Activated naive CD8-positive, alpha-beta T cell (primary cell): Measurements from ENCODE around the gene SND1.
"Not testable (repeated sequence)": the region's sequence is repeated elsewhere in the genome, so short reads cannot be mapped to it uniquely, and the experiment has no call there.

Source experiments
- H3K27ac Mint-ChIP-seq: one replicate; pipeline ENCODE4 v1.8.0; 2021; ENCODE audit warnings: mixed read lengths
- H3K27me3 Mint-ChIP-seq: one replicate; pipeline ENCODE4 v1.8.0; 2021; ENCODE audit warnings: mixed read lengths
- H3K36me3 Mint-ChIP-seq: one replicate; pipeline ENCODE4 v1.8.0; 2021; ENCODE audit warnings: mixed read lengths
- H3K4me1 Mint-ChIP-seq: one replicate; pipeline ENCODE4 v1.8.0; 2021; ENCODE audit warnings: low read depth, mixed read lengths
- H3K4me3 Mint-ChIP-seq: one replicate; pipeline ENCODE4 v1.8.0; 2021; ENCODE audit warnings: mild to moderate bottlenecking, mixed read lengths
- H3K9me3 Mint-ChIP-seq: one replicate; pipeline ENCODE4 v1.8.0; 2021; ENCODE audit warnings: low read depth, mixed read lengths

SND1 gene

GRCh38 chr7:127895360-127895759, 243.4 kb downstream of the SND1 start:
- Mint-ChIP-seq H3K4me3 (no peak overlapping the region), H3K36me3 (peaks cover 23% of the 10 kb centered on the region), H3K27ac (no peak overlapping the region), H3K9me3 (no peaks in the 10 kb centered on the region), H3K27me3 (no peaks in the 10 kb centered on the region), H3K4me1 (peaks cover 3% of the 10 kb centered on the region)

- H3K4me3 Mint-ChIP-seq, result no peak overlapping the region
- H3K36me3 Mint-ChIP-seq, result peaks cover 20% of the 10 kb centered on the region
- peaks cover under 1% of the 10 kb centered on the region for H3K4me1 Mint-ChIP-seq
- H3K27me3 Mint-ChIP-seq, result no peaks in the 10 kb centered on the region
- no peak overlapping the region for H3K27ac Mint-ChIP-seq
- no peaks in the 10 kb centered on the region for H3K9me3 Mint-ChIP-seq
These were observed 243.9 kb downstream of the SND1 start for GRCh38 chr7:127895814-127896280.

GRCh38 chr7:127896659-127897058, 244.7 kb downstream of the SND1 start:
- Mint-ChIP-seq H3K36me3 (peaks cover 15% of the 10 kb centered on the region), H3K27ac (no peak overlapping the region)

GRCh38 chr7:127897704-127898454, 245.9 kb downstream of the SND1 start:
- no peaks in the 10 kb centered on the region for H3K9me3 Mint-ChIP-seq
- no peak overlapping the region for H3K4me3 Mint-ChIP-seq
- H3K36me3 Mint-ChIP-seq, result peaks cover 13% of the 10 kb centered on the region
- no peaks in the 10 kb centered on the region for H3K4me1 Mint-ChIP-seq
- no peak overlapping the region for H3K27ac Mint-ChIP-seq
- H3K27me3 Mint-ChIP-seq, result no peaks in the 10 kb centered on the region

More at GRCh38 chr7:127896659-127897058, 244.7 kb downstream of the SND1 start:
- Mint-ChIP-seq H3K9me3 (no peaks in the 10 kb centered on the region), H3K27me3 (no peaks in the 10 kb centered on the region), H3K4me3 (no peak overlapping the region), H3K4me1 (no peaks in the 10 kb centered on the region)

GRCh38 chr7:127899411-127899810, 247.4 kb downstream of the SND1 start:
- peaks cover 5% of the 10 kb centered on the region for H3K36me3 Mint-ChIP-seq
- peaks cover 6% of the 10 kb centered on the region for H3K4me1 Mint-ChIP-seq
- H3K27me3 Mint-ChIP-seq, result no peaks in the 10 kb centered on the region
- H3K4me3 Mint-ChIP-seq, result no peak overlapping the region
- H3K9me3 Mint-ChIP-seq, result no peaks in the 10 kb centered on the region
- H3K27ac Mint-ChIP-seq, result no peak overlapping the region

- Mint-ChIP-seq H3K36me3 (peaks cover 5% of the 10 kb centered on the region), H3K9me3 (no peaks in the 10 kb centered on the region), H3K4me1 (peaks cover 13% of the 10 kb centered on the region), H3K27me3 (no peaks in the 10 kb centered on the region), H3K27ac (no peak overlapping the region), H3K4me3 (no peak overlapping the region)
These were observed 248.1 kb downstream of the SND1 start for GRCh38 chr7:127900141-127900540.

GRCh38 chr7:127900732-127901685, 249.0 kb downstream of the SND1 start:
- no peak overlapping the region for H3K4me3 Mint-ChIP-seq
- peak overlapping the region; percentile 5 for H3K27ac Mint-ChIP-seq
- no peaks in the 10 kb centered on the region for H3K9me3 Mint-ChIP-seq
- H3K27me3 Mint-ChIP-seq, result no peaks in the 10 kb centered on the region
- H3K36me3 Mint-ChIP-seq, result peaks cover 5% of the 10 kb centered on the region
- H3K4me1 Mint-ChIP-seq, result peaks cover 21% of the 10 kb centered on the region

GRCh38 chr7:127901895-127902703, 250.1 kb downstream of the SND1 start:
- no peak overlapping the region for H3K4me3 Mint-ChIP-seq
- peaks cover 29% of the 10 kb centered on the region for H3K4me1 Mint-ChIP-seq
- H3K27ac Mint-ChIP-seq, result peak overlapping the region; percentile 46
- H3K9me3 Mint-ChIP-seq, result no peaks in the 10 kb centered on the region
- no peaks in the 10 kb centered on the region for H3K27me3 Mint-ChIP-seq
- H3K36me3 Mint-ChIP-seq, result peaks cover 10% of the 10 kb centered on the region

GRCh38 chr7:127902753-127903152, 250.8 kb downstream of the SND1 start:
- not testable (repeated sequence) for H3K27ac Mint-ChIP-seq, H3K9me3 Mint-ChIP-seq, H3K4me3 Mint-ChIP-seq, H3K27me3 Mint-ChIP-seq
- peaks cover 34% of the 10 kb centered on the region for H3K4me1 Mint-ChIP-seq
- H3K36me3 Mint-ChIP-seq, result peaks cover 11% of the 10 kb centered on the region

- H3K27ac Mint-ChIP-seq, result no peak overlapping the region
- no peaks in the 10 kb centered on the region for H3K9me3 Mint-ChIP-seq
- no peaks in the 10 kb centered on the region for H3K27me3 Mint-ChIP-seq
- peaks cover 34% of the 10 kb centered on the region for H3K4me1 Mint-ChIP-seq
- H3K36me3 Mint-ChIP-seq, result peaks cover 19% of the 10 kb centered on the region
- H3K4me3 Mint-ChIP-seq, result no peak overlapping the region
These were observed 252.1 kb downstream of the SND1 start for GRCh38 chr7:127903892-127904669.

GRCh38 chr7:127904670-127904985, 252.6 kb downstream of the SND1 start:
- Mint-ChIP-seq H3K9me3 (no peaks in the 10 kb centered on the region), H3K36me3 (peaks cover 15% of the 10 kb centered on the region), H3K4me1 (peaks cover 34% of the 10 kb centered on the region), H3K27ac (no peak overlapping the region), H3K27me3 (no peaks in the 10 kb centered on the region), H3K4me3 (no peak overlapping the region)

- Mint-ChIP-seq H3K4me1 (peaks cover 34% of the 10 kb centered on the region), H3K27me3 (no peaks in the 10 kb centered on the region), H3K4me3 (no peak overlapping the region), H3K36me3 (peaks cover 15% of the 10 kb centered on the region), H3K9me3 (no peaks in the 10 kb centered on the region), H3K27ac (no peak overlapping the region)
These were observed 253.0 kb downstream of the SND1 start for GRCh38 chr7:127905021-127905420.

GRCh38 chr7:127905491-127906330, 253.7 kb downstream of the SND1 start:
- no peak overlapping the region for H3K27ac Mint-ChIP-seq
- no peaks in the 10 kb centered on the region for H3K9me3 Mint-ChIP-seq
- H3K36me3 Mint-ChIP-seq, result peaks cover 19% of the 10 kb centered on the region
- peaks cover 34% of the 10 kb centered on the region for H3K4me1 Mint-ChIP-seq
- H3K27me3 Mint-ChIP-seq, result no peaks in the 10 kb centered on the region
- H3K4me3 Mint-ChIP-seq, result no peak overlapping the region
